Measurements from ENCODE around the gene UTRN. TPM values are rescaled to one million over a fixed set of nuclear protein-coding genes. Genes with fewer than 3 reads are reported as not detected.

The UTRN gene
- total RNA-seq, 2 donors from 2014 or later = 72.7 to 80.1 TPM

- H3K4me1 ChIP-seq = no peaks in the 10 kb centered on the region
- no peak overlapping the region for H3K4me3 ChIP-seq
- intact Hi-C loops (cut with DNase I) = no loop called here
- peak overlapping the region; percentile 24 for H3K27ac ChIP-seq
- TF ChIP-seq CTCF (IDR thresholded peaks at IDR 0.05) = no peak
- H3K27me3 ChIP-seq = no peaks in the 10 kb centered on the region
- H3K36me3 ChIP-seq = no peaks in the 10 kb centered on the region
- H3K9ac ChIP-seq (ENCODE audit: low read depth in 2 of 2, low read length in 2 of 2) = no peak overlapping the region
- DNase-seq = no peak
- no peaks in the 10 kb centered on the region for H3K9me3 ChIP-seq
Observed at GRCh38 chr6:144296973-144297372, 11.8 kb downstream of the UTRN start.

GRCh38 chr6:144297511-144298100 lies 12.5 kb downstream of the UTRN start:
- H3K4me1 ChIP-seq = no peaks in the 10 kb centered on the region
- no peak for TF ChIP-seq CTCF (IDR thresholded peaks at IDR 0.05)
- no peaks in the 10 kb centered on the region for H3K27me3 ChIP-seq
- no peak overlapping the region for H3K4me3 ChIP-seq
- H3K36me3 ChIP-seq = no peaks in the 10 kb centered on the region
- DNase-seq = no peak
- H3K9ac ChIP-seq (ENCODE audit: low read depth in 2 of 2, low read length in 2 of 2) = no peak overlapping the region
- peak overlapping the region; percentile 24 for H3K27ac ChIP-seq
- H3K9me3 ChIP-seq = no peaks in the 10 kb centered on the region
- intact Hi-C loops (cut with DNase I) = no loop called here

DNA sequence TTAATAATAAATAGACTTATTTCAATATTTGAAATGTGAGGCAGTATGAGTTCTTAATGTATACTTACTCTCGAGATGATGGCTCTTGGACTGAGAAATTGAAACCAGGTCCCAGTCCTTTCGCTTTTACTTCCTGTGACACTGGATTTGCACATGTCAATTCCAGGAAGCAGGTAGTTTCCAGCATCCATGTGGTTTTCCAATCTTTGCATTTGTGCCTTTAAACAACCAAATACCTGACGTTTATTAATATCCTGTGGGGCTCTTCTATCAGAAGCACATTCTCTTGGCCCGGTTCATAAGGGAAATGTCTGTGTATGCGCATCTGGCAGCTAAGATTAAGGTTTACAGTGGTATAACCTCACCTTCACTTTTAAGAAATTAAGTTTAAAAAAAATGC lies 13.1 kb downstream of the UTRN start:
- peak; percentile 34 for DNase-seq
- no peaks in the 10 kb centered on the region for H3K4me1 ChIP-seq
- no peak overlapping the region for H3K4me3 ChIP-seq
- H3K9me3 ChIP-seq = no peaks in the 10 kb centered on the region
- TF ChIP-seq CTCF (IDR thresholded peaks at IDR 0.05) = no peak
- intact Hi-C loops (cut with DNase I) = no loop called here
- H3K9ac ChIP-seq (ENCODE audit: low read depth in 2 of 2, low read length in 2 of 2) = no peak overlapping the region
- no peaks in the 10 kb centered on the region for H3K27me3 ChIP-seq
- H3K27ac ChIP-seq = peak overlapping the region; percentile 24
- no peaks in the 10 kb centered on the region for H3K36me3 ChIP-seq

GRCh38 chr6:144298916-144299315 lies 13.8 kb downstream of the UTRN start:
- Histone ChIP-seq H3K4me1 (no peaks in the 10 kb centered on the region), H3K36me3 (no peaks in the 10 kb centered on the region), H3K27me3 (no peaks in the 10 kb centered on the region), H3K9ac (ENCODE audit: low read depth in 2 of 2, low read length in 2 of 2) (no peak overlapping the region), H3K9me3 (no peaks in the 10 kb centered on the region), H3K4me3 (no peak overlapping the region), H3K27ac (no peak overlapping the region)
- intact Hi-C loops (cut with DNase I) = no loop called here
- DNase-seq = no peak
- TF ChIP-seq CTCF (IDR thresholded peaks at IDR 0.05) = no peak

DNA sequence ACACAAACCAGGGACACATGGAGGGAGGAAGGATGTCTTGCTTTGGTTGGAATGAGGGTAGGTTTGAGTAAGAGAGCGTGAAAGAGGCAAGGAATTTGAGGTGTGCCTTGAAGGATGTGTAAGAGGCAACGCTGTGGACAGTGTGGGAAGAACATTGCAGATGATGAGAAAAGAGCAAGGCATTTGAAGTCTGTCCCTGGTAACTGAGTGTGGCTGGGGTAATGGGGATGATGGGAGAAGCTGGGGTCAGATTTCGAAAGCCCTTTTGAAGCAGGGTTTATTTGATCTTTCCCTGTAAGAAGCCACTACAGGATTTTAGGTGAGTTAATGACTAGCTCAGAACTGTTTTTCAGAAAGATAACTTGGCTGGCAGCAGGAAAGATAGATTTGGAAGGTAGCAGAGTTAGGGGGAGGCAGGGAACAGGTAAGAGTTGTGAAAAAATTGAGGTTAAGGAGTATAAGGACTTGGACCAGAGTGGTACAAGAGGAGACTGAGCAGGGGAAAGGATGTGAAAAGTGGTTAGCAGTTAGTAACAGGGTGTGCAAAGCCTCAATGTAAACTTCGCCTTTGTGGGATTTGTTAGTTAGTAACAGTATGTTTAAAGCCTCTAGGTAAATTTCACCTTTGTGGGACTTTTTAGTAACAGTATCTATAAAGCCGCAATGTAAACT lies 17.7 kb downstream of the UTRN start:
- H3K4me1 ChIP-seq = no peaks in the 10 kb centered on the region
- no peaks in the 10 kb centered on the region for H3K27me3 ChIP-seq
- DNase-seq = no peak
- H3K27ac ChIP-seq = no peak overlapping the region
- H3K4me3 ChIP-seq = no peak overlapping the region
- H3K36me3 ChIP-seq = no peaks in the 10 kb centered on the region
- intact Hi-C loops (cut with DNase I) = no loop called here
- no peak for TF ChIP-seq CTCF (IDR thresholded peaks at IDR 0.05)
- H3K9me3 ChIP-seq = no peaks in the 10 kb centered on the region
- H3K9ac ChIP-seq (ENCODE audit: low read depth in 2 of 2, low read length in 2 of 2) = no peak overlapping the region

All from colonic mucosa (tissue), 4 donors.